Neural progenitor cell (in vitro differentiated cells): Measurements from ENCODE around the gene ATG9B.

ENCODE experiments used
- CTCF ChIP-seq: fragments of 200-600 bp; sonication (generic); IDR thresholded peaks from 2 replicates; pipeline ENCODE4 v1.5.1; 2017; ENCODE audit warnings: antibody characterized with exemption, mild to moderate bottlenecking
- EZH2 ChIP-seq: fragments of 200-600 bp; sonication (generic); IDR thresholded peaks from 2 replicates; pipeline ENCODE4 v1.6.1; 2017; ENCODE audit warnings: antibody characterized with exemption, mild to moderate bottlenecking, moderate library complexity
- EZH2phosphoT487 ChIP-seq: fragments of 200-600 bp; sonication (generic); IDR thresholded peaks from 2 replicates; pipeline ENCODE4 v1.6.1; 2017; ENCODE audit warnings: antibody characterized with exemption

GRCh38 chr7:151057989-151058780 is 33.9 kb upstream of the ATG9B start:
- TF ChIP-seq EZH2 (no peak), CTCF (no peak), EZH2phosphoT487 (no peak)
